ENCODE data around the gene RIT2. TPM values are rescaled to one million over a fixed set of nuclear protein-coding genes. Genes with fewer than 3 reads are reported as not detected.

Gene RIT2
- total RNA-seq, 4 donors from 2014 or later: not detected

DNA sequence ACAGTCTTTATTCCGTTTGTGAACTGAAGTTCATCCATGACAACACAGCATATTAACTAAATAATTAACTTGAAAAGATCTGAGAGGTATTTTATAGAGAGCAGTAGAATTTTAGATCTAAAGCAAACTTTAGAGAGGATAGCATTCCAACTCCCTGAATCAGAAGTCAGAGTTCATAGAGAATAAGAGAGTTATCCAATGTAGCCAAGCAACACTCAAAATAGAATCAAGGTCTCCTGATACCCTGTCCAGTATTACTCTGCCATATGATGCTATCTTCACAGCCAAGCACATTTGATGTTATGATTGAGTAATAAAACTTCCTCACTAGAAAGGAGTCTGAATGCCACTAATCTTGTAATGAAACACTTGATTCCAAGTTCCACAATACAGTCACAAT, 55.5 kb downstream of the RIT2 start:
- H3K36me3 ChIP-seq: no peaks in the 10 kb centered on the region
- no peak for TF ChIP-seq POLR2A (IDR thresholded peaks at IDR 0.05; ENCODE audit: low read depth)
- no peak for TF ChIP-seq POLR2AphosphoS5 (IDR thresholded peaks at IDR 0.05)
- TF ChIP-seq, protein P1, sequence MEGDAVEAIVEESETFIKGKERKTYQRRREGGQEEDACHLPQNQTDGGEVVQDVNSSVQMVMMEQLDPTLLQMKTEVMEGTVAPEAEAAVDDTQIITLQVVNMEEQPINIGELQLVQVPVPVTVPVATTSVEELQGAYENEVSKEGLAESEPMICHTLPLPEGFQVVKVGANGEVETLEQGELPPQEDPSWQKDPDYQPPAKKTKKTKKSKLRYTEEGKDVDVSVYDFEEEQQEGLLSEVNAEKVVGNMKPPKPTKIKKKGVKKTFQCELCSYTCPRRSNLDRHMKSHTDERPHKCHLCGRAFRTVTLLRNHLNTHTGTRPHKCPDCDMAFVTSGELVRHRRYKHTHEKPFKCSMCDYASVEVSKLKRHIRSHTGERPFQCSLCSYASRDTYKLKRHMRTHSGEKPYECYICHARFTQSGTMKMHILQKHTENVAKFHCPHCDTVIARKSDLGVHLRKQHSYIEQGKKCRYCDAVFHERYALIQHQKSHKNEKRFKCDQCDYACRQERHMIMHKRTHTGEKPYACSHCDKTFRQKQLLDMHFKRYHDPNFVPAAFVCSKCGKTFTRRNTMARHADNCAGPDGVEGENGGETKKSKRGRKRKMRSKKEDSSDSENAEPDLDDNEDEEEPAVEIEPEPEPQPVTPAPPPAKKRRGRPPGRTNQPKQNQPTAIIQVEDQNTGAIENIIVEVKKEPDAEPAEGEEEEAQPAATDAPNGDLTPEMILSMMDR (IDR thresholded peaks at IDR 0.05): no peak
- no peak for TF ChIP-seq EP300 (IDR thresholded peaks at IDR 0.05)
- H3K4me3 ChIP-seq: no peak overlapping the region
- no peaks in the 10 kb centered on the region for H3K27me3 ChIP-seq
- 24% methylated on average over 1 of the region's 1 CpG for WGBS
- intact Hi-C loops (cut with DNase I): no loop called here
- DNase-seq (ENCODE audit: extremely low spot score): no peak
- H3K4me1 ChIP-seq: peaks cover 0 to 4% (median 0%) of the 10 kb centered on the region in 4 donors
- no peak overlapping the region for H3K27ac ChIP-seq (replicated peaks in 1 of 4)
- no peaks in the 10 kb centered on the region for H3K9me3 ChIP-seq

DNA sequence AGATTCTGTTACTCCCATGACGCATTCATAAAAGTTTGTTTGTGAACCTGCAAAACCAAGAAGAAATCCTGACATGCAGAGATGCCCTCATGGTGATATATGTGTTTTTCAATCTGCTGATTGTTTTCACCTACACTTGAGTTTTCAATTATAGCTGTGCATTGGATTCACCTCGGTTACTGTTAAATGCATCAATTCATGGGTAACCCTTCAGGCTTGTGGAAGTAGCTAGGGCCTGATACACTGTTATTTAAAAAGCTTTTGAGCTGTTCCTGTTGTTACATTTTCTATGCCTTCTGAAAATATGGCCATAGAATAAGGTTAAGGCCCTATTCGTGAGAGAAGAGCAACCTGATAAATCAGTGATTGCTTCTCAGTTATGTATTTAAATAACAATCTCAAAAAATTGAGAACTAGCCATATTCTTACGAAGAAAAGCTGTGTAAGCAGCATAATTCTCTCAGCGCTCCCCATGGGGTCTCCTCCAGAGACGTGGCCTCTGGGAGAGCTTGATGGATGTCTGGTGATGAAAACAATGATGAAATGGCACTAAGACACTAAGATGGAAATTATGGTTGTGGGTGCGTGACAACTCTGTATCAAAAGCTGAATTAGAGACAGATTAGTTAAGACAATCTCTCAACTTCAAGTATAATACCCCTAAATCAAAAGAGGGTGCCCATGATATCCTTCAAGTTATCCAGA, 60.5 kb downstream of the RIT2 start:
- H3K27me3 ChIP-seq: no peaks in the 10 kb centered on the region
- no peak for TF ChIP-seq POLR2A (IDR thresholded peaks at IDR 0.05; ENCODE audit: low read depth)
- TF ChIP-seq EP300 (IDR thresholded peaks at IDR 0.05): no peak
- TF ChIP-seq, protein P1 (IDR thresholded peaks at IDR 0.05): no peak
- no peak for TF ChIP-seq POLR2AphosphoS5 (IDR thresholded peaks at IDR 0.05)
- WGBS: 89% methylated on average over 7 of the region's 7 CpGs
- no peaks in the 10 kb centered on the region for H3K36me3 ChIP-seq
- peaks cover 0 to 2% (median under 1%) of the 10 kb centered on the region in 4 donors for H3K4me1 ChIP-seq
- H3K9me3 ChIP-seq: no peaks in the 10 kb centered on the region
- H3K27ac ChIP-seq (replicated peaks in 1 of 4): no peak overlapping the region
- intact Hi-C loops (cut with DNase I): no loop called here
- no peak for DNase-seq (ENCODE audit: extremely low spot score)
- no peak overlapping the region for H3K4me3 ChIP-seq

DNA sequence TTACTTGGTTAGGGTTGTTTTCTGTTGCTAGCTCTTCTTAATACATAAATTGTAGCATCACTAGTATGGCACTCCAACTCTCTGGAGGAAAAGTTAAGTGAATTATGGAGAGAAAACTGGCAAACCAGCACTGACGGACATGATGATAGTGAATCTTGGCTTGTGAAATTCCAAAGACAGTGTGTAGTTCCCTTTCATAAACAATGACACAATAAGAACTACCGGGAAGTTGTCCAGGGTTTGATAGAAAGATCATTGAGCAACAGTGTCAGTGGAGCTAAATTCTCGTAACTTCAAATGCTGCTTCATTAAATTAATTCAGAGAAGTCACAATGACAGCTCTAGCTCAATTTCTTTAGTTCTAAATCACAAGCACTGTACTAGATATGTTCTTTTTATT, 66.5 kb downstream of the RIT2 start:
- Histone ChIP-seq H3K9me3 (no peaks in the 10 kb centered on the region), H3K27me3 (no peaks in the 10 kb centered on the region), H3K36me3 (no peaks in the 10 kb centered on the region), H3K4me1 (peaks cover 0 to 15% (median 10%) of the 10 kb centered on the region in 4 donors), H3K4me3 (no peak overlapping the region), H3K27ac (replicated peaks in 1 of 4) (no peak overlapping the region)
- DNase-seq (ENCODE audit: extremely low spot score): no peak
- 22% methylated on average over 3 of the region's 3 CpGs for WGBS
- peak in 1 of 2 donors; percentile 50 for TF ChIP-seq POLR2AphosphoS5 (IDR thresholded peaks at IDR 0.05)
- TF ChIP-seq POLR2A (IDR thresholded peaks at IDR 0.05; ENCODE audit: low read depth): no peak
- intact Hi-C loops (cut with DNase I): no loop called here

DNA sequence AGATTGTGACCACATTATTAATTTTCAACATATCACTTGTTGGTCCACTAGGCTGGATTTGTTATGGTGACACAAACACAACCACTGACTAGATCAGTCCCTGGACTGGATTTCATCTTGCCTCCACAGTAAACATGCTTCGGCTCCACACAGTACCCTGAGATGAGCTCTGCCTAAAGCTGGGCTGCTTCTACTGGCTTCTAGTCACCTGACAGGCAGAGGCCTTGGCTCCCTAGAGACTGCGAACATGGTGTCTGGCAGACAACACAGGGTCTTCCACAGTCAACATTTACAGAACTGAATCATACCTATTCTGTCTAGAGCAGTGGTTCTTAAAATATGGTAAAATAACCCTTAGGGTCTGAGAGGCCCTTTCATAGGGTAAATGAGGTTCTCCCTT, 69.2 kb downstream of the RIT2 start:
- DNase-seq (ENCODE audit: extremely low spot score): no peak
- peaks cover 0 to 15% (median 10%) of the 10 kb centered on the region in 4 donors for H3K4me1 ChIP-seq
- no peak for TF ChIP-seq POLR2A (IDR thresholded peaks at IDR 0.05; ENCODE audit: low read depth)
- TF ChIP-seq EP300 (IDR thresholded peaks at IDR 0.05): no peak
- TF ChIP-seq, protein P1 (IDR thresholded peaks at IDR 0.05): no peak
- no peak for TF ChIP-seq POLR2AphosphoS5 (IDR thresholded peaks at IDR 0.05)
- H3K36me3 ChIP-seq: no peaks in the 10 kb centered on the region
- H3K27ac ChIP-seq (replicated peaks in 1 of 4): no peak overlapping the region
- H3K27me3 ChIP-seq: no peaks in the 10 kb centered on the region
- intact Hi-C loops (cut with DNase I): no loop called here
- H3K4me3 ChIP-seq: no peak overlapping the region
- 42% methylated on average over 2 of the region's 2 CpGs for WGBS
- no peaks in the 10 kb centered on the region for H3K9me3 ChIP-seq

DNA sequence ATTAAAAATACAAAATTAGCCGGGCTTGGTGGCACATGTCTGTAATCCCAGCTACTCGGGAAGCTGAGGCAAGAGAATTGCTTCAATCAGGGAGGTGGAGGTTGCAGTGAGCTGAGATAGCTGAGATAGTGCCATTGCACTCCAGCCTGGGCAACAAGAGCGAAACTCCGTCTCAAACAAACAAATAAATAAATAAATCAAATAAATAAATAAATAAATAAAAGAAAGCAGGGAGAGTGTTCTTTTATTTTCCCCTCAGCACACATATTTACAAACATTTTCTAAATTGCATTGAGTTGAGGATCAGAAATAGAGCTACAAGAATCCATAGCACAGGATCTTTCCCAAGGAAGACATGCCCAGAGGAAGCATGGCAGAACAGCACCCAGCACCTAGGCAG, 71.9 kb downstream of the RIT2 start:
- TF ChIP-seq POLR2A (IDR thresholded peaks at IDR 0.05; ENCODE audit: low read depth) (no peak), EP300 (IDR thresholded peaks at IDR 0.05) (no peak), POLR2AphosphoS5 (IDR thresholded peaks at IDR 0.05) (no peak)
- TF ChIP-seq, protein P1 (IDR thresholded peaks at IDR 0.05): no peak
- intact Hi-C loops (cut with DNase I): no loop called here
- no peak overlapping the region for H3K4me3 ChIP-seq

More for the DNA sequence above, 71.9 kb downstream of the RIT2 start:
- peaks cover 0 to 3% (median under 1%) of the 10 kb centered on the region in 4 donors for H3K4me1 ChIP-seq
- DNase-seq (ENCODE audit: extremely low spot score): no peak
- no peaks in the 10 kb centered on the region for H3K27me3 ChIP-seq
- H3K27ac ChIP-seq (replicated peaks in 1 of 4): no peak overlapping the region
- no peaks in the 10 kb centered on the region for H3K36me3 ChIP-seq
- 70% methylated on average over 4 of the region's 4 CpGs for WGBS
- no peaks in the 10 kb centered on the region for H3K9me3 ChIP-seq

Data from esophagus muscularis mucosa (tissue), 4 donors.